Nephron (organoid): ENCODE data around the gene INPP5K.
A peak's percentile ranks its signal among the peaks of the same experiment; 100 is the strongest.

ENCODE experiments used
- H3K27ac Mint-ChIP-seq, 3 experiments: 2 replicates each; pipeline ENCODE4 v1.8.0; 2020; ENCODE audit warnings: mixed read lengths in 3 of 3, mild to moderate bottlenecking in 2 of 3, moderate library complexity in 1 of 3
- H3K27me3 Mint-ChIP-seq: 2 replicates; pipeline ENCODE4 v1.8.0; 2021; ENCODE audit warnings: low read depth, mild to moderate bottlenecking, moderate library complexity, mixed read lengths
- H3K36me3 Mint-ChIP-seq: 2 replicates; pipeline ENCODE4 v1.8.0; 2020; ENCODE audit warnings: low read depth, mixed read lengths
- H3K4me1 Mint-ChIP-seq: 2 replicates; pipeline ENCODE4 v1.8.0; 2020; ENCODE audit warnings: mixed read lengths
- H3K4me3 Mint-ChIP-seq, 3 experiments: 2 replicates each; pipeline ENCODE4 v1.8.0; 2020; ENCODE audit warnings: mild to moderate bottlenecking in 3 of 3, mixed read lengths in 3 of 3, moderate library complexity in 2 of 3
- H3K9me3 Mint-ChIP-seq: 2 replicates; pipeline ENCODE4 v1.8.0; 2020; ENCODE audit warnings: mixed read lengths
- CTCF ChIP-seq, 3 experiments: fragments of 200-600 bp; sonication (generic); IDR thresholded peaks; one replicate each; pipeline ENCODE4 v1.5.0; 2021; ENCODE audit warnings: antibody characterized with exemption in 3 of 3; ENCODE audit not compliant: unreplicated experiment in 3 of 3

Gene INPP5K

DNA sequence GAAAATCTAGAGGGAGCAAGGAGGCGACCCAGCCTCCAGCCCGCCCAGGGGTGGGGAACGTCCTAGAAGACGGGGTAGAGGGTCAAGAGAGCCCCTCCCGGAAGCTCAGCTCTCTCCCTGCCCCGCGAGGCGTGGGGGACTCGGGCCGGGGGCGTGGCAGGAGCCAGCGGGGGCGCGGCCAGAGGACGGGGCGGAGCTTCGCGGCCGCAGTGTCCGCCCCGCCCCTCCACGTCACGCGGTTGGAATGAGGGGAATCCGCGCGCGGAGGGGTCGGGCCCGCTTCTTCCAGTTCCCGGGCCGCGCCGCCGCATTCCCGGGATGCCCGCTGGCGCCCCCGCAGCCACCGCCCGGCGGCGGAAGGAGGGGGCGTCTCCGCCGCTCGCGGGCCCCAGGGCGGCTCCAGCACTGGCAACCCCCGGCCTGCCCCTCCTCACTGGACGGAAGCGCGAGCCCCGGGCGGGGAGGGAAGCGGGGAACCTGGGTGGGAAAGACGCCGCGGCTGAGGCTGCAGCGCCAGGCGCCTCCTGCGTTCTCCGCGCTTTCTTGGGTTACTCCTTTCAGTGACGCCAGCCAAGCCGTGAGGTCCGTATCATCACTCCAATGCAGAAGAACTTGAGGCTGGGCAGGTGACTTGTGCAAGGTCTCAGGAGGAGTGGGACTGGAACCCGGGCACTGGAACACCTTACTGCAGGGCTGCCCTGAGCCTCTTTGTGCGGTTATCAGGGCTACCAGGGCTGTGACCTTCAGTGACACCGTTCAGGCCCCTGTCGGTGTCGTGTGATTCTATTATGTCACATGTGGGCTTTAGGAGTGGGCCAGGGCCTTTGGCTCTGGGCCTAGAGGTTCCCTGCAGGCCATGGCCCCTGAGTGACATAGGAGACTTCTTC, 28.2 kb downstream of the INPP5K start:
- Mint-ChIP-seq H3K27ac (peak overlapping the region; percentile 73 to 86 (median 79)), H3K36me3 (peaks cover 3% of the 10 kb centered on the region), H3K27me3 (no peaks in the 10 kb centered on the region), H3K4me1 (peaks cover 26% of the 10 kb centered on the region), H3K9me3 (no peaks in the 10 kb centered on the region), H3K4me3 (peak overlapping the region; percentile 86 to 87 (median 86))
- TF ChIP-seq CTCF (IDR thresholded peaks at IDR 0.05; ENCODE audit: unreplicated experiment in 3 of 3) = no peak

- Mint-ChIP-seq H3K27me3 (no peaks in the 10 kb centered on the region), H3K4me3 (peak overlapping the region; percentile 85 to 87 (median 86)), H3K36me3 (peaks cover 7% of the 10 kb centered on the region), H3K27ac (peak overlapping the region; percentile 77 to 96 (median 90)), H3K4me1 (peaks cover 22% of the 10 kb centered on the region), H3K9me3 (no peaks in the 10 kb centered on the region)
- TF ChIP-seq CTCF (IDR thresholded peaks at IDR 0.05; ENCODE audit: unreplicated experiment in 3 of 3) = no peak
These were observed 29.4 kb downstream of the INPP5K start for GRCh38 chr17:1486802-1487695.

GRCh38 chr17:1485423-1486376, 30.7 kb downstream of the INPP5K start:
- H3K27ac Mint-ChIP-seq = peak overlapping the region in 1 of 3 experiments; percentile 89

DNA sequence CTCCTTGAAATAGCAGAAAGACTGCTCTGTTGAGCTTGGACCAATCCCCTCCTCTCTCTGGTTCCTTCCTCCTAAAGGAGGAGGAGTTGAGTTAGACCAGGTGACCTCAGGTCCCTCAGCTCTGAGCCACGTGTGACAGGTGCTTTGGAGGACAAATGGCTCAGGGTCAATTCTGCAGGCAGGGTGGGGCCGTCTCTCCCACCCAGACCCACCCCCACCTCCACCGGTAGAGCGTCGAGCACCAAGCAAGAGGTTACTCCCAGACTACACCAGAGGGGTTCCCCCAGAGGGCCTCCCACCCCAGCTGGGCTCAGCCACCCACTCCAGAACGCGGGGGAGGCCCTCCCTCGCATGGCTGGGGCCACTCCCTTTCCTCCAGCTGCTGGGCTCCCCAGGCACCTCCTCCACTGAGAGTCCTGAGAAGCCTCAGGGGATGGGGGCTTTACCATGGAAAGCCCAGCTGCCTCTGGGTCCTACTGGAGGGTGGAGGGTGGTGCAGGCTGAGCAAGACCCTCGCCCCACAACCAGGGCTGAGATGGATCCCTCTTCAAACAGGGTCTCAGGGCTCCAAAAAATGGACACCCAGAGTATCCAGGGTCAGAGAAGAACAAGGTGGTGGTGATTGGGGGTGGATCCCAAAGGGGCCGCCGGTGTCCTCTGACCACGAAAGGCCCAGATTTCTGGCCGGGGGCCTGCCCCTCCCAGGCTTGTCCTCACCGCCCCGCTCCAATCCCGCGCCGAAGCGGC, 31.6 kb downstream of the INPP5K start:
- Mint-ChIP-seq H3K36me3 (peaks cover 18% of the 10 kb centered on the region), H3K27me3 (no peaks in the 10 kb centered on the region)

More at GRCh38 chr17:1485423-1486376, 30.7 kb downstream of the INPP5K start:
- Mint-ChIP-seq H3K4me3 (peak overlapping the region; percentile 79 to 94 (median 87)), H3K36me3 (peaks cover 18% of the 10 kb centered on the region), H3K27me3 (no peaks in the 10 kb centered on the region), H3K9me3 (no peaks in the 10 kb centered on the region), H3K4me1 (peaks cover 20% of the 10 kb centered on the region)
- TF ChIP-seq CTCF (IDR thresholded peaks at IDR 0.05; ENCODE audit: unreplicated experiment in 3 of 3) = no peak

More for the DNA sequence above, 31.6 kb downstream of the INPP5K start:
- TF ChIP-seq CTCF (IDR thresholded peaks at IDR 0.05; ENCODE audit: unreplicated experiment in 3 of 3) = peak; percentile 20 to 33 (median 27)
- H3K27ac Mint-ChIP-seq = peak overlapping the region; percentile 89 to 98 (median 96)
- no peaks in the 10 kb centered on the region for H3K9me3 Mint-ChIP-seq
- H3K4me1 Mint-ChIP-seq = peaks cover 14% of the 10 kb centered on the region
- H3K4me3 Mint-ChIP-seq = peak overlapping the region; percentile 85 to 96 (median 94)
